Breast epithelium (tissue), 3 donors: ENCODE measurements around the gene MAP3K6.
"Not testable (repeated sequence)": the region's sequence is repeated elsewhere in the genome, so short reads cannot be mapped to it uniquely, and the experiment has no call there.

Source experiments
- POLR2A ChIP-seq: fragments of 450-650 bp; IDR thresholded peaks from one replicate; pipeline ENCODE4 v1.6.1; 2016; ENCODE audit warnings: antibody characterized with exemption, mild to moderate bottlenecking, moderate library complexity
- POLR2AphosphoS5 ChIP-seq, 3 donors: sonication (generic); formaldehyde crosslinking; IDR thresholded peaks; one replicate each; pipeline ENCODE4 v1.6.1; 2017; ENCODE audit warnings: antibody characterized with exemption in 3 of 3
- TF ChIP-seq, protein P1 (sequence below), 3 donors: fragments of 450-650 bp; IDR thresholded peaks; one replicate each; pipeline ENCODE4 v1.5.1; 2016 to 2017; ENCODE audit warnings: antibody characterized with exemption in 3 of 3, mild to moderate bottlenecking in 3 of 3, moderate library complexity in 3 of 3

DNA sequence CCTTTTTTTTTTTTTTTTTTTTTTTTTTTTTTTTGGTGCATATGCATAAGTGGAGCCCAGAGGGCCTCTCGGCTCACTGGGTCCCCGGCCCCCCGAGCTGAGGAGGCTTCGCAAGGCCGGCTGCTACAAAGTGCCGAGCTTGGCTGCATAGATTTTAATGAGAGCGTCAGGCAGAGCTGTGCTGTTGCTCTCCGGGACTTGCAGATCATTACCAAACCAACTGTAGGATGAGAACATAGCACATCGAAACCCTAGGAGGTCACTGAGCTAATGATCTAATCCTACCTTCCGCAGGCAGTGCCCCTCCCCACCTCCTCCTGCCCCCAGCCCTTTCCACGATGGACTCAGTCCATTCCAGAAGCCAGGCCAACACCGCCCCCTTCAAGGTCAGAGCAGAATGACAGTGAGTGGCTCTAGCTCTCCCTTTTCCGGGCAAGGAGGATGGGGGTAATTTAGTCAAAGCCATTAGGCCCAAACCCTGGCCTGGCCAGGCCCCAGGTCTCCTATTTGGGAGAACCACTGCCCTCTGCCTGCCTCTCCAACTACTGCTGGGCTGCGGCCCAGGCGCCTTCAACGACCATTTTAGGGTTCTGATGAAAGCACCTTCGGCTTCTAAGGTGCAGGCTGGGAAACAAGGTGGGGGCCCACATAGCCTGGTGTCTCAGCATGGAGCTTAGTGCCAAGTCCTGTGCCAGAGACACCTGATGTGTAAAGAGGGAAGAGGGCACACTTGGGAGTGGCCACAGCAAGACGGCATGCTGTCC lies 39.0 kb upstream of the MAP3K6 start:
- TF ChIP-seq, protein P1, sequence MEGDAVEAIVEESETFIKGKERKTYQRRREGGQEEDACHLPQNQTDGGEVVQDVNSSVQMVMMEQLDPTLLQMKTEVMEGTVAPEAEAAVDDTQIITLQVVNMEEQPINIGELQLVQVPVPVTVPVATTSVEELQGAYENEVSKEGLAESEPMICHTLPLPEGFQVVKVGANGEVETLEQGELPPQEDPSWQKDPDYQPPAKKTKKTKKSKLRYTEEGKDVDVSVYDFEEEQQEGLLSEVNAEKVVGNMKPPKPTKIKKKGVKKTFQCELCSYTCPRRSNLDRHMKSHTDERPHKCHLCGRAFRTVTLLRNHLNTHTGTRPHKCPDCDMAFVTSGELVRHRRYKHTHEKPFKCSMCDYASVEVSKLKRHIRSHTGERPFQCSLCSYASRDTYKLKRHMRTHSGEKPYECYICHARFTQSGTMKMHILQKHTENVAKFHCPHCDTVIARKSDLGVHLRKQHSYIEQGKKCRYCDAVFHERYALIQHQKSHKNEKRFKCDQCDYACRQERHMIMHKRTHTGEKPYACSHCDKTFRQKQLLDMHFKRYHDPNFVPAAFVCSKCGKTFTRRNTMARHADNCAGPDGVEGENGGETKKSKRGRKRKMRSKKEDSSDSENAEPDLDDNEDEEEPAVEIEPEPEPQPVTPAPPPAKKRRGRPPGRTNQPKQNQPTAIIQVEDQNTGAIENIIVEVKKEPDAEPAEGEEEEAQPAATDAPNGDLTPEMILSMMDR (IDR thresholded peaks at IDR 0.05), result peak in 1 of 3 donors; percentile 18
- not testable (repeated sequence) for TF ChIP-seq POLR2A; POLR2AphosphoS5 (IDR thresholded peaks at IDR 0.05)
